DOHH2 (cell line): Measurements from ENCODE around the gene UMAD1.

ENCODE experiments used
- EZH2phosphoT487 ChIP-seq: fragments of 200-600 bp; sonication (generic); IDR thresholded peaks from 2 replicates; pipeline ENCODE4 v1.6.1; 2017; ENCODE audit warnings: borderline replicate concordance, mild to moderate bottlenecking, antibody characterized with exemption, low read length, moderate library complexity, mixed read lengths
- TF ChIP-seq, protein P1 (sequence below): fragments of 200-600 bp; sonication (generic); IDR thresholded peaks from one replicate; pipeline ENCODE4 v1.5.1; 2014; ENCODE audit warnings: antibody characterized with exemption, mild to moderate bottlenecking, low read depth, low read length; ENCODE audit not compliant: poor library complexity, severe bottlenecking

DNA sequence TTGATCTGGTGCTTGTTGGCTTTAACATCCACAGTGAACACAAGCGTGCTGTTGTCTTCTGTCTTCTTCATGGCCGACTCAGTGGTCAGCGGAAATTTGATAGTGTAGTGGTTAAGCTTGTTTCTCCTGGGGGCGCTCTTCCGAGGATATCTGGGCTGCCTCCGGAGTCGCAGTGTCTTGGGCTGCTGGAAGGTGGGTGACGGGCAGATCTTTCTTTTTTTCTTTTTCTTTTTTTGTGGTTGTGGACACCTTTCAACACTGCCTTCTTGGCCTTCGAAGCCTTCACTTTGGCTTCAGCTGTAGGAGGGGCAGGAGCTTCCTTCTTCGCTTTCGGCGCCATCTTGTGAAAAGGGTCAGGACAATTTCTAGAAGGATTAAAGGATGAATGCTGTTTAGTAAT lies 101.7 kb downstream of the UMAD1 start:
- TF ChIP-seq, protein P1, sequence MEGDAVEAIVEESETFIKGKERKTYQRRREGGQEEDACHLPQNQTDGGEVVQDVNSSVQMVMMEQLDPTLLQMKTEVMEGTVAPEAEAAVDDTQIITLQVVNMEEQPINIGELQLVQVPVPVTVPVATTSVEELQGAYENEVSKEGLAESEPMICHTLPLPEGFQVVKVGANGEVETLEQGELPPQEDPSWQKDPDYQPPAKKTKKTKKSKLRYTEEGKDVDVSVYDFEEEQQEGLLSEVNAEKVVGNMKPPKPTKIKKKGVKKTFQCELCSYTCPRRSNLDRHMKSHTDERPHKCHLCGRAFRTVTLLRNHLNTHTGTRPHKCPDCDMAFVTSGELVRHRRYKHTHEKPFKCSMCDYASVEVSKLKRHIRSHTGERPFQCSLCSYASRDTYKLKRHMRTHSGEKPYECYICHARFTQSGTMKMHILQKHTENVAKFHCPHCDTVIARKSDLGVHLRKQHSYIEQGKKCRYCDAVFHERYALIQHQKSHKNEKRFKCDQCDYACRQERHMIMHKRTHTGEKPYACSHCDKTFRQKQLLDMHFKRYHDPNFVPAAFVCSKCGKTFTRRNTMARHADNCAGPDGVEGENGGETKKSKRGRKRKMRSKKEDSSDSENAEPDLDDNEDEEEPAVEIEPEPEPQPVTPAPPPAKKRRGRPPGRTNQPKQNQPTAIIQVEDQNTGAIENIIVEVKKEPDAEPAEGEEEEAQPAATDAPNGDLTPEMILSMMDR: no peak
- no peak for TF ChIP-seq EZH2phosphoT487
